ENCODE results near the gene SMAD2.

GRCh38 chr18:47975105-47975504 is 44.6 kb upstream of the SMAD2 start:
- TF ChIP-seq, protein P1, sequence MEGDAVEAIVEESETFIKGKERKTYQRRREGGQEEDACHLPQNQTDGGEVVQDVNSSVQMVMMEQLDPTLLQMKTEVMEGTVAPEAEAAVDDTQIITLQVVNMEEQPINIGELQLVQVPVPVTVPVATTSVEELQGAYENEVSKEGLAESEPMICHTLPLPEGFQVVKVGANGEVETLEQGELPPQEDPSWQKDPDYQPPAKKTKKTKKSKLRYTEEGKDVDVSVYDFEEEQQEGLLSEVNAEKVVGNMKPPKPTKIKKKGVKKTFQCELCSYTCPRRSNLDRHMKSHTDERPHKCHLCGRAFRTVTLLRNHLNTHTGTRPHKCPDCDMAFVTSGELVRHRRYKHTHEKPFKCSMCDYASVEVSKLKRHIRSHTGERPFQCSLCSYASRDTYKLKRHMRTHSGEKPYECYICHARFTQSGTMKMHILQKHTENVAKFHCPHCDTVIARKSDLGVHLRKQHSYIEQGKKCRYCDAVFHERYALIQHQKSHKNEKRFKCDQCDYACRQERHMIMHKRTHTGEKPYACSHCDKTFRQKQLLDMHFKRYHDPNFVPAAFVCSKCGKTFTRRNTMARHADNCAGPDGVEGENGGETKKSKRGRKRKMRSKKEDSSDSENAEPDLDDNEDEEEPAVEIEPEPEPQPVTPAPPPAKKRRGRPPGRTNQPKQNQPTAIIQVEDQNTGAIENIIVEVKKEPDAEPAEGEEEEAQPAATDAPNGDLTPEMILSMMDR (IDR thresholded peaks at IDR 0.05): no peak
- TF ChIP-seq POLR2A (IDR thresholded peaks at IDR 0.05): no peak
